ENCODE results near the gene RIT2. TPM values are rescaled to one million over a fixed set of nuclear protein-coding genes. Genes with fewer than 3 reads are reported as not detected.

Gene RIT2
- total RNA-seq, 1 experiment from 2014 or later: 1.5 TPM

GRCh38 chr18:42925036-42925435, 190.4 kb downstream of the RIT2 start (continued):
- TF ChIP-seq AR (CRISPR knock-in tag; IDR thresholded peaks at IDR 0.05) (no peak), ZNF423 (CRISPR knock-in tag; IDR thresholded peaks at IDR 0.05) (no peak), PRRX2 (CRISPR knock-in tag; IDR thresholded peaks at IDR 0.05) (no peak), ZNF425 (CRISPR knock-in tag; conservative IDR thresholded peaks at IDR 0.05) (no peak)

GRCh38 chr18:42922363-42922762, 193.1 kb downstream of the RIT2 start:
- H3K9me3 Mint-ChIP-seq: no peaks in the 10 kb centered on the region
- CTCF ChIA-PET: no interaction called here
- H3K27me3 Mint-ChIP-seq (ENCODE audit: low read depth): no peaks in the 10 kb centered on the region
- no peak overlapping the region for H3K27ac Mint-ChIP-seq
- DNase-seq (ENCODE audit: low spot score) (no peak), ATAC-seq (no peak)
- H3K36me3 Mint-ChIP-seq: no peaks in the 10 kb centered on the region
- peaks cover 18% of the 10 kb centered on the region for H3K4me1 Mint-ChIP-seq
- POLR2A ChIA-PET: no interaction called here
- H3K4me3 Mint-ChIP-seq: no peak overlapping the region
- no peak for TF ChIP-seq CREM (CRISPR knock-in tag; IDR thresholded peaks at IDR 0.05)
- TF ChIP-seq ZMAT4 (CRISPR knock-in tag; IDR thresholded peaks at IDR 0.05): no peak
- TF ChIP-seq GABPB1 (CRISPR knock-in tag; IDR thresholded peaks at IDR 0.05): no peak
- no peak for TF ChIP-seq AR (CRISPR knock-in tag; IDR thresholded peaks at IDR 0.05)
- no peak for TF ChIP-seq CDX4 (CRISPR knock-in tag; IDR thresholded peaks at IDR 0.05; ENCODE audit: borderline replicate concordance)
- TF ChIP-seq ATF1 (CRISPR knock-in tag; IDR thresholded peaks at IDR 0.05): no peak
- TF ChIP-seq GRHL2 (CRISPR knock-in tag; IDR thresholded peaks at IDR 0.05; ENCODE audit: insufficient replicate concordance, severe bottlenecking): no peak
- TF ChIP-seq ATF2 (CRISPR knock-in tag; IDR thresholded peaks at IDR 0.05; ENCODE audit: borderline replicate concordance, low read depth): no peak
- TF ChIP-seq ELF4 (CRISPR knock-in tag; IDR thresholded peaks at IDR 0.05; ENCODE audit: low read depth): no peak
- no peak for TF ChIP-seq NR2C2 (CRISPR knock-in tag; IDR thresholded peaks at IDR 0.05)
- no peak for TF ChIP-seq HMGA2 (CRISPR knock-in tag; IDR thresholded peaks at IDR 0.05)
- TF ChIP-seq ZNF138 (CRISPR knock-in tag; conservative IDR thresholded peaks at IDR 0.05): no peak

Measured in WTC11 (cell line).